Stimulated activated CD4-positive, alpha-beta T cell treated with anti-CD3 and anti-CD28 coated beads, Interleukin-4, amount 100 ng/mL, for 48 hours (primary cell): ENCODE data around the gene APBB3.
A peak's percentile ranks its signal among the peaks of the same experiment; 100 is the strongest.

Experiments
- DNase-seq, 2 donors: peaks; one replicate each; pipeline ENCODE4 v3.0.0-alpha.2; 2020; ENCODE audit warnings: low read depth in 2 of 2

Gene APBB3

DNA sequence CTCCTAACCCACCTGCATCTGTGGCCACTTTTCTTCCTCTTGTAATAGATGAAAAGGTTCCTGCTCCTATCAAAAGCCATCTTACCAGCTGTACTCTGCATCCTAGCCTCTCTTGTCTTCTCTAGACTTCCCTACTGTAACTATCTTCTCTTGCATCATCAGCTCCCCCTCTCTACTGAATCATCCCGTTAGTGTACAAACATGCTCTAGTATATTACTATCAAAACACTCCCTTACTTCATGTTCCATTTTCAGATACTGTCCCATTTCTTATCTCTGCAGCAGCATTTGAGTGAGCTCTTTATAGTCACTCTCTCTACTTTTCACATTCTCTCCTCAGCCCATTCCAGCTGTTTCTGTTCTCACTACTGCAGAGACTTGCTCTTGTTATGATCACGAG, 9.9 kb downstream of the APBB3 start:
- DNase-seq = no peak

- DNase-seq = no peak
Measured at GRCh38 chr5:140553657-140554056, 10.7 kb downstream of the APBB3 start.

- no peak for DNase-seq
Measured at GRCh38 chr5:140551872-140552271, 12.5 kb downstream of the APBB3 start.

DNA sequence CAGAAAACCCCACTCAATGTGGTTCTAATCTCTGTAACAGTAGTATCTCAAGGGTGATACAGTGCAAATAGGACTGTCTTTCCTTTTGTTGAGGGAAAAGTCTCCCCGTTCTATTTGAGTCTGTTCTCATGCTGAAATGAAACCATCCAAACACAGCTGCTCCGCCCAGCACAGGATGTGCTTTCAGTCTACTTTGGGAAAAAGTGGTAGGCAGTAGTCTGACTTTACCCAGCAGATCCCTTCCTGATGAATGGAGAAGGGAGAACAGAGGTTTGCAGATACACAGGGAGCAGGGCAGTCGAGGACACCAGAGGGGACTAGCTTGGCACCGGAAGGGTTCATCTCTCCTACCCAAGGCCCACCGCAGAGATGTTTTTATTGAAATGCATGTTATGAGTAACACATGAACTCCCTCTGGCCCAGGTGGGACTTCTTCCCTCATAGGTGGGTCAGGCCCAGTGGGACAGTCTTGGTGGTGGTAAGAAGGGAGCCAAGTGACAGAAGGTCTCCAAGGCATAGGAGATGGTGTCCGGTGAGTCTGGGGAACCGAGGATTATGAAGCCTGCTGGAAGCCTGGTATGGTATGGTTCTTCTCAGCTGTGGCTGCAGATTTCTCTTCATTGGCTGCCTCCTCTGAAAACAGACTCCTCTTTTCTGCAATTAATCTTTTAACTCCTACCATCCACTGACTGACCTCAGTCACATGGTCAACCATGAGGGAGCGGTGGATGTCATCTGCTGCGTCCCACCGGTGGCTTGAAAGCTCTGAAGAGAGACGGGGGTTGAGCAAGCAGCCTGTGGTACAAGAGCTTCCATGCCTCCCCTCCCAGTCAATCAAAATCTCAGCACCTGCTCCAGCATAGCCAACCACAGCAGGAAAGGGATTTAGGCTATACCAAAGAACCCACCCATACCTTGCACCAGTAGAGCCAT, 14.0 kb downstream of the APBB3 start:
- no peak for DNase-seq

- DNase-seq = no peak
Measured at GRCh38 chr5:140549237-140550144, 14.9 kb downstream of the APBB3 start.

DNA sequence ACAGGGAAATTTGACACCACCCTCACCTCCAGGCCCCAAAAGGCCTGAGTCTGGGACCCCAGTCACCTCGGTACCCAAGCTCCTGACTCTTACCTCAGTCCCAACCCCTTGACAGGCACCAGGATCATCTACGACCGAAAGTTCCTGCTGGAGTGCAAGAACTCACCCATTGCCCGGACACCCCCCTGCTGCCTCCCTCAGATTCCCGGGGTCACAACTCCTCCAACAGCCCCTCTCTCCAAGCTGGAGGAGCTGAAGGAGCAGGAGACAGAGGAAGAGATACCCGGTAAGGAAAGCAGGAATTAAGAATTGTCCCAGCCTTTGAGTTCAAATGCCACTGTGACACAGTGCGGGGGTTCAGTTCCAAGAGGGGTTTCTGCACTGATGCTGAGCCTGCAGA, 15.6 kb downstream of the APBB3 start:
- DNase-seq = no peak

DNA sequence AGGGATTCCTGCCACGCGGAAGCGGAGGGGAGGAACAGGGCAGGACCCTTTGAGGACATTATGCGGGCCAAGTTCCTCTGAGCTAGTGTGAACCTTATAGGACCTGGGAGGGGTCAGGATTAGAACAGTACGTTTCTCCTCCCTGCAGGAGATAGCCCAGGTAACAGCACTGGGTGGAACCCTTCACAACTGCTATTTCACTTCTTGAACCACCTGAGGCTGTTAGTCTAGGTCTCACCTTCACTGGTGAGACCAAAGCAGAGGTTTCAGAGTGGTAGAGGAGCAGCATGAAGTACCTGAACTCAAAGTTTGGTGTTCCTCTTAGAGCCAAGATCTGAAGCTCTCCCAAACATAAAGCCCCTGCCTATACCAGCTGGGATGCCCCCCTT, 16.1 kb downstream of the APBB3 start:
- DNase-seq = no peak

DNA sequence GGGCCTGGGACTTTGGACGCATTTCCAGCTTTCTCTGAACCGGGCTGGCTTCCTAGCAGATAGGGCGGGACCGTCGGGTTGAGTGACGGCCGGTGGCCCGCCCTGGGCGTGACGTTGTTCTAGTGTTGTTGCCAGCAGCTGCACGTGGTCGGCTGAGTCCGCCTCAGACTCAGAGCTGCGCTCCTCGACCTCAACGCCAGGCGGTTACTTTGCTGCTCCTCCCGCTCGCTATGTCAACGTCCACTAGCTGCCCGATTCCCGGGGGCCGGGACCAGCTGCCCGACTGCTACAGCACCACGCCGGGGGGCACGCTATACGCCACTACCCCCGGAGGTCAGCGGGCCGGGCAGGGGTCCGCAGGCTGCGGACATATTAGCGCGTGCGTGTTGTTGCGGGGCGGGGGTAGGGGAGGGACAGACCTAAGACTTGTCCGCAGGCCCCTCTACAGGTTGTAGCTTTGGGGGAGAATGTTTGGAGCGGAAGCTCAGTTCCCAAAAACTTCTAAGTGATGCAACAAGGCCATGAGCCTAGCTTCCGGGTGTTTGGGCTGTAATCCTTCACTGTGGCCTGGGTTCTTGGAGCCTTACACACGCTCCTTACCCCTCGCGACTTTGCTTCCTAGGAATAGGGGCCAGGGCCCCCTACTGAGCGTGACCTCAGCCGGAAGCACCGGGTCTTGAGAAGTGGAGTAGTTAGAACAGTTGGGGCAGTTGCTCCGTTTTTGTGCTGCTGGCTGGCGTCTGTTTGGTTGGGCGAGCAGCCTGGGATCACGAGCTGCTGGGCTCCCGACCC, 16.7 kb downstream of the APBB3 start, which contains the start of gene EIF4EBP3:
Gene EIF4EBP3 (plus strand): TSS at position 155 of the 792 bp plus-strand sequence. CDS start 76 bp downstream, at position 231.
- DNase-seq = peak; percentile 78 to 86

GRCh38 chr5:140546851-140547507, 17.4 kb downstream of the APBB3 start:
- no peak for DNase-seq

- DNase-seq = no peak
Measured at GRCh38 chr5:140545606-140546005, 18.8 kb downstream of the APBB3 start.

GRCh38 chr5:140544986-140545385, 19.4 kb downstream of the APBB3 start:
- no peak for DNase-seq

GRCh38 chr5:140542972-140543371, 21.4 kb downstream of the APBB3 start:
- DNase-seq = no peak

- no peak for DNase-seq
Measured at GRCh38 chr5:140540227-140540626, 24.2 kb downstream of the APBB3 start.

DNA sequence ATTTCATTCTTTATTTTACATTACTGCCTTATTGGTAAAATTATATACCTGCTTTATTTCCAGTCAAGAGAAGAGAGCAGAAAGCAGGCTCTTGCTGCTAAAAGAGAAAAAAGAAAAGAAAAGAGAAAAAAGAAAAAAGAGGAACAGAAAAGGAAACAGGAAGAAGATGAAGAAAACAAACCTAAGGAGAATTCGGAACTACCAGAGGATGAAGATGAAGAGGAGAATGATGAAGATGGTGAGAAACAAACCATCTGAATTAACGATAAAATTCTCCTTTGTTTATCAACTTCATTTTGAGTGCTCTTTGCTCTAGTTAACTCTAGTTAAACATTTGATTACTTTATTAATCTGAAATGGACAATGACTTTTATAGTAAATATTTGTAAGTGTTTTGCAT, 40.4 kb downstream of the APBB3 start:
- no peak for DNase-seq

DNA sequence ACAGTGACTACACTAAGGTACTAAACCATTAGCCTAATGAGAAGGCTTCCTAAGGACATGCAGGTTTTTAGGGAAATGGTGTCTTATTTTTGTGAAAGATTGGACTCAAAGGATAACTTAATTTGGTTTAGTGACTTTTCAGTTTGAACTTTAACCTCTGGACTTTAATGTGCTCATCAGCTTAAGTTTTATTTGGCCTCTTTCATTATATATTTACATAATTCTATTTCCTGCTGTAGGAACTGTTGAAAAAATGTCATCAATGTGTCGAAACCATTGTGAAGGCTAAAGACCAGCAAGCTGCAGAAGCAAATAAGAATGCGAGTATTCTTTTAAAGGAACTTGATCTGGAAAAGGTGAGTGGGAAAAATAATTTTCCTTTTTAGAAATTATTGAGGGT, 51.3 kb downstream of the APBB3 start:
- DNase-seq = no peak

DNA sequence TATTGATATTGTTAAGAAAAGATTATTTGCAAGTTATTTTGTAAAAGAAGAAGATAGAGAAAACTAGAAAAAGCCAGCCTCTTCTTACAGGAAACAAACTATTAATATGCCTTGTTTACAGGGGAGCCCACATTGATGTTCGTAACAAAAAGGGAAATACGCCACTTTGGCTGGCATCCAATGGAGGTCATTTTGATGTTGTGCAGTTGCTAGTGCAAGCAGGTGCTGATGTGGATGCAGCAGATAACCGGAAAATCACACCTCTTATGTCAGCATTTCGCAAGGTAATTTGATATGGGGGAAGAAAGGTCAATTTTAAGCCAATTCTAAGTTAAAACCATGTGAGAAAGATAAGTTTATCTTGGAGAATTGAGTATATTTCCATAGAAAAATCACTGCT, 54.5 kb downstream of the APBB3 start:
- DNase-seq = no peak
